GM19463 (cell line): ENCODE results near the gene VILL.
"Not testable (repeated sequence)": the region's sequence is repeated elsewhere in the genome, so short reads cannot be mapped to it uniquely, and the experiment has no call there.

Experiments used
- ATAC-seq: cut with Tn5 transposase; IDR thresholded peaks from one replicate; pipeline ENCODE4 v1.9.1; 2021; ENCODE audit warnings: mild to moderate bottlenecking, moderate library complexity; ENCODE audit not compliant: unreplicated experiment

The VILL gene

GRCh38 chr3:37985637-37986320, 4.8 kb upstream of the VILL start:
- no peak for ATAC-seq

DNA sequence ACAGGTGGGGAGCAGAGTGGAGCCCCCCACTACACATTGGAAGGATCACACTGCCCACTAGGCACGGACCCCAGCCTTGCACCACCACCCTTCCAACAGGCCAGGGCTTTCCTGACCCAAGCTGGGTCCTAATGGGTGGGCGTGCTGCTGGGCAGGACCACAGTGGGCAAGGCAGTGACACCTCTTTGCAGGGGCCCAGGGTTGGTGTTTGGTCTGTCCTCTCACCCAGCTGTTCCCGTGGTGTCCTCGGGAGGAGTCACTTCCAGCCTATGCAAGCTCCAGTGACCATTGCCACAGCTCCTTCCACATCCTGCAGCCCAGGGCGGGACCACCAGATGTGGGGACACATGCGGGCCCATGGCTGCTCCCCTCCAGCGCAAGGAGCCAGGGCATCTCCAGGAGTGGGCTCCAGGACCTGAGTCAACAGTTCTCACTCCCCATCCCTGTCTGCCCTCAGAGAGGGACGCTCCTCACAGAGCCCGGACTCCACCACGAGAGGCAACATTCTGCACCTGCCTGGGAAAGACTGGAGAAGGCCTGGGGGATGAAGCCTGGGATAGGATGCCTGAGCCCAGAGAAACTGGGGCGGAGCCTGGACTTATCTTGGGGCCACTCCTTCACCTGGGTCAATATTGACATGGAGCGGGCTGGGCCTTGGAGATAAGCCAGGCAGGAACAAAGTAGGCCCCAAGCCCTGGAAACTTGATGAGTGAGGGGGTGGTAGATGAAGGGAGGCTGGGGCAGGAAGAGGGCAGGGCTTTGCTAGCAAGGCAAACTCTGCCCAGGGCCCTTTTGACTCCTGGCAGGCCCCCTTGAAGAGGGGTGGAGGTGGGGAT, 3.9 kb upstream of the VILL start:
- no peak for ATAC-seq

GRCh38 chr3:37987315-37987697, 3.3 kb upstream of the VILL start:
- no peak for ATAC-seq

DNA sequence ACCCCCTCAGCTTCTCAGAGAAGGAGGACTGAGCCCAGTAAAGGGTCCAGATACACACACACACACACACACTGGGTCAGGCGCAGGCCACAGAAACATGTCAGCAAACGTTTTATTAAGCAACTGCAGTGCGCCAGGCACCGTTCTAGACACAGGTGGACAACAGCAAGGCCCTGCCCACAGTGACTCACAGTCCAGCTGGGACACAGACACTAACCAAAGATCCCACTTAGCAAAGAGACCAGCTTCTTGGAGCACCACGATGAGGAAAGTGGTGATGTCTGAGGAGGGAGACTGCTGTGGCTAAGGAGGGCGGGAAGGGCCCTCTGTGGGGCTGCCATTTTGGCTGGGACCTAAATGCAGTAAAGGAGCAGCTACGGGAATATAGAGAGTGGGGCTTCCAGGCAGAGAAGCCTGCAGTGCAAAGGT, 2.8 kb upstream of the VILL start:
- ATAC-seq, result no peak

DNA sequence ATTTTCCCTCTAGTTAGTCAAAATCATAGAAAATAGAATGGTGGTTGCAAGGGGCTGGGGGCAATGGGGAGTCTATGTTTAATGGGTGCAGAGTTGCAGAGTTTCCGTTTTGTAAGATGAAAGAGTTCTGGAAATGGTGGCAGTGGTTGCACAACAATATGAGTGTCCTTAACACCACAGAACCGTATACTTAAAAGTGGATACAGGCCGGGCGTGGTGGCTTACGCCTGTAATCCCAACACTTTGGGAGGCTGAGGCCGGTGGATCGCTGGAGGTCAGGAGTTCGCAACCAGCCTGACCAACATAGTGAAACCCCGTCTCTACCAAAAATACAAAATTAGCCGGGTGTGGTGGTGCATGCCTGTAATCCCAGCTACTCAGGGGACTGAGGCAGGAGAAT, 2.2 kb upstream of the VILL start:
- not testable (repeated sequence) for ATAC-seq

DNA sequence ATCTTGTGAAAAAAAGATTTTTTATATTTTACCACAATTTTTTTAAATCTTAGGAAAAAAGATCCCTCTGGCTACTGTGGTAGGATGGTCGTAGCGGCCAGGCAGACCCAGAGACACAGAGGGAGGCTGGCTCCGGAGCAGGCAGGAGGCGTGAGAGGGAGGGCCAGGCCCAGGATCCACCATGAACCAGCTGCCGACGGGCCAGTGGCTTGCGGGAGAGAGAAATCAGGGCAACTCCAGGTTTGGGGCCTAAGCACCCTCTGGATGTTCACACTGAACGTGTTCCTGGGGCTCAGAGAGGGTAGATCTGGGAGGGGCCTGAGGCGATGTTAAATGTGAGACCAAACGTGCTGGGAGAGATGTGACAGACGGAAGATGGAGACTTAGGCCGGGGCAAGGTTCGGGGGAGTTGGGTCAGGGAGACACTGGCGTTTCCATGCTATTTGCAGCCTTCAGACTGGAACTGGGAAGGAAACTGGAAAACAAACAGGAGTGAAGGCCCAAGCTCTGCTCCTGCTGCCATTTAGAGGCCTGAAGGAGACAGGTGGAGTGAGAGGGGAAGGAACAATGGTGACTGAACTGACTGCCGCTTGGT, 1.6 kb upstream of the VILL start:
- ATAC-seq, result no peak

DNA sequence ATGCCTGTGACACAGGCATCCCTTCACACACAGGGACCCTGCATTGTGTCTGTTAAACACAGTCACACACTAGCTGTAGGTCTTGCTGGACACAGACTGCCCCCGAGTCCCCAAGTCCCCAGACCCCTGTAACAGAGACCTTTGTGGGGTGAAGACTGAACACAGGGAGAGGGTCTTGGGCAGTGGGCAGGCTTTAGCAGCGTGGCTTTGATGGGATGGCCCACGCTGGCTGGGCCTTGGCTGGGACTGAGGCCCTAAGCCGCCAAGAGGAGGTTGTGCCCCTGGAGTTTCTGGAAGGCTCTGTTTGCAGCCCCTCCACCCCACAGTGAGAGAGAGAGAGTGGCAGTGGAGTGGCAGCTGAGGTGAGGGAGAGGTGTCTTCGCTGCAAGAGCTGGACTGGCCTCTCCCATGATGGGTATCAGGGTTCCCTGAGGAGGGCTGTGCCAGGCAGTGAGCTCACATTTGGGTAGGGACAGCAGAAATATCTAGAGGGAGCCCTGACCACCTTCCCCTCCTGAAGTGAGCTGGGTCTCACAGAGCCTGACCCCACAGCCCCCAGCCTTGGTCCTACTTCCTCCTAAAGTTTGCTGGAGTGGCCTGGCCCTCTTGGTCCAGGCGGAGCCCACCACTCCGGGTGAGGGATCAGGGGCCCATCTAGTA, 635 bp upstream of the VILL start:
- ATAC-seq, result no peak

DNA sequence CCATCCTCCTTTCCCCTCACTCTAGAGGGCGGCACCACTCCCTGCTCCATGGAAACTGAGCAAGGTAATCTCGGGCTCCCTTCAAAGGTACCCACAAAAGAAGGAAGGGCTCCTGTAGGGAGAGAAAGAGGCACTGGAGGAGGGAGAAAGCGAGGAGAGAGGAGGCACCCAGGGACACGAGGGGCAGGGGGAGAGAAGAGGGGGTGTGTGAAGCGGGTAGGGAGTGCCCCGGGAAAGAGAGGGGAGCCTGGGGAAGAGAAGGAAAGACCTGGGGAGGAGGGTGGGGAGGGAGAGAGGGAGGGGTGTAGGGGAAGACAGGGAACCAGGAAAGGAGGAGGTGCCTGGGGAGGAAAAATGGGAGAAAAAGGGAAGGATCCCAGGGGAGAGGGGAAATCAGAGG, 523 bp downstream of the VILL start:
- no peak for ATAC-seq

GRCh38 chr3:37991823-37992222, 1.2 kb downstream of the VILL start:
- no peak for ATAC-seq

GRCh38 chr3:37992271-37993066, 1.9 kb downstream of the VILL start:
- ATAC-seq, result no peak

DNA sequence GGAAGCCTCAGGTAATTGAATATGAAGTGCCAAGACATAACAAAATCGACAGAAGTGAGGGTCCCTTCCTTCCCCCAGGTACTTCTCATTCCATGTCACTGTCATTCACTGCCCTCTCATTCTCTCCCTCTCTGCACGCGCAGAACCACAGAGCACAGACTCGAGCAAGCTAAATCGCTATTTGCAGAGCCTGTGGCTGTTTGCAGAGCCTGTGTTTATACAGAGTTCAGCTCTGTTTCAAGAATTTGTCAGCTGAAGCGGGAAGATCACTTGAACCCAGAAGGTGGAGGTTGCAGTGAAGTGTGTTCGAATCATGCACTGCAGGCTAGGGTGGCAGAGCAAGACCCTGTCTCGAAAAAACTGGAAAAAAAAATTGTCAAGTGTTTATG, 2.5 kb downstream of the VILL start:
- no peak for ATAC-seq

DNA sequence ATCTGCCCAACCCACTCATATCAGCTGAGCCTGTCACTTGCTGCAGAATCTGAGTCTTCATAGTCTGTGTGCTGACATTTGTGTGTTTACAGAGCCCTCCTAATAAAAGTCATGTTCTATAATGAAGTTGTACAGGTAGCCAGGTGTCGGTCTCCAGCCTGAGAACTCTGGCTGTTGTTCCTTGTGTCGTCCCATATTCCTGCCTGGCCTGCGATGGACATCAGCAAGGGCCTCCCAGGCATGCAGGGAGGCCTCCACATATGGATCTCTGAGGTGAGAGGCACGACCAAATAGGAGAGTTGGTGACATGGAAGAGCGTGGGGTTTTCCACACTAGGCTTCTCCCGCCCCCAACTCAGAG, 2.9 kb downstream of the VILL start:
- no peak for ATAC-seq

DNA sequence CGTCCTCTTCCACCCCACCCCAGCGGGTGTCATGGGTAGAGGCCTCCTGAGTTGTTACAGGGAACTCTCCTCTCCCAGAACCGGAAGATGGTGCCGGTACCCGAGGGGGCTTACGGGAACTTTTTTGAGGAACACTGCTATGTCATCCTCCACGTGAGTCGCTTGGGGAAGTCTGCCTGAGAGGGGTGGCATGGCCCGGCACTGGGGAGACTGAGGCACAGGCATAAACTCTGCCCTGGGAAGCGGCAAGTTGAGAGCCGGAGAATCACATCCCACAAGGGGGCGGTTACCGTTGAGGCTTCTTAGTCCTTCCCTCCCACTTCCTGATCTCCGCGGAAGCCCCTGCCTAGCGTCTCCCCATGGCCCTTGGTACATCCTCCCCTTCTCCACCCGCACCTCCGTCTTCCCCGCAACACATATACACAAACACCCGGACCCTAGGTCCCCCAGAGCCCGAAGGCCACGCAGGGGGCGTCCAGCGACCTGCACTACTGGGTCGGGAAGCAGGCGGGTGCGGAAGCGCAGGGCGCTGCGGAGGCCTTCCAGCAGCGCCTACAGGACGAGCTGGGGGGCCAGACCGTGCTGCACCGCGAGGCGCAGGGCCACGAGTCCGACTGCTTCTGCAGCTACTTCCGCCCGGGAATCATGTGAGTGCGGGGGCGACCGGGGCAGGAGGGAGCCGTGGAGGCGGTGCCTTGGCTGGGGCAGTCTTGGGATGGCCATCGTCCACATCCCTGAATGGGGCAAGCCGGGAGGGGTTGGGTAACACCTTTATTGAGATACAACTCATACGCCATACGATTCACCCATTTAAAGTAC, 3.4 kb downstream of the VILL start:
- ATAC-seq, result peak; percentile 56

GRCh38 chr3:37994639-37994972, 4.0 kb downstream of the VILL start:
- no peak for ATAC-seq

- ATAC-seq, result no peak
These were observed 5.4 kb downstream of the VILL start for GRCh38 chr3:37995652-37996641.

DNA sequence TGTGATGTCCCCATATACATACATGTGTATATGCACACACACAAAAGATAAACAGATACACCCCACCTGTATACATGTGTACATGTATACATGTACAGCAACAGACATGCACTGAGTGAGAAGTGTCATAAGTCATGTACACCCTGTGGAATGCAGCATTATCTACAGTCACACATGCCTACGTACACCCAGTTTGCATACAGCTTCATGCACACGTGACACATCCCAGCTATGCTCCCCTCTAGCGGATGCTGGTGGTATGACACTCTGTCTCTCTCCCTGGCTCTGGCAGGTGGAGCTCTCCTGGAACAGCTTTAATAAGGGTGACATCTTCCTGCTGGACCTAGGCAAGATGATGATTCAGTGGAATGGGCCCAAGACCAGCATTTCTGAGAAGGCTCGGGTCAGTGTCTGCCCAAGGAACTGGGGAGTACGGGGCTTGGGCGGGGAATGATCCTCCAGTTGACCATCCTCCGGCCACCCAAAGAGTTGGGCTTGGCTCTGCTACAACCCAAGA, 6.3 kb downstream of the VILL start:
- ATAC-seq, result peak; percentile 53

GRCh38 chr3:37997342-37997741, 6.8 kb downstream of the VILL start:
- ATAC-seq, result no peak

DNA sequence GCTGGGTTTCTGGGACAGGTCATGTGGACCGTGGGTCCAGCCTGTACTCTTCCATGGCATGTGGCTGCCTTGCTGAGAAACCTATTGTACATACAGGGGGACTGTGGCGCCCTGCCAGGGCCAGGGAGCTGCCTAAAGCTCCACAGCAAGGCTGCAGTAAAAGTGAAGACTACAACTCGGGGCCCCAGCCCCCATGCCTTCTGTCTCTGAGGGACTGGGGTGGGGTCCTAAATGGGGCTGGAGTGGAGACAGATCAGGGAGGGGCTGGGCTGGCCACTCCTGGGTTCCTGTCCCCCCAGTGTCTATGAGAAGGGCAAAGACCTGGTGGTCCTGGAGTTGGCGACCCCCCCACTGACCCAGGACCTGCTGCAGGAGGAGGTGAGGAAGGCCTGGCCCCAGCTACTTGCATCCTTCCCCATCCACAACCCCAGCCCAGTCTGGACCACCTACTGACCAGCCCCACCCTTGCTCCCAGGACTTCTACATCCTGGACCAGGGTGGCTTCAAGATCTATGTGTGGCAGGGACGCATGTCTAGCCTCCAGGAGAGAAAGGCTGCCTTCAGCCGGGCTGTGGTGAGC, 7.3 kb downstream of the VILL start:
- no peak for ATAC-seq
